IMR-90 (cell line): ENCODE measurements around the gene RPS6KA5. TPM values are rescaled to one million over a fixed set of nuclear protein-coding genes. Genes with fewer than 3 reads are reported as not detected.

Experiments
- ATAC-seq: fragments of 200-7000 bp; cut with Tn5 transposase; 2 replicates; pipeline ENCODE4 v1.9.1; 2020; ENCODE audit warnings: low read depth, mild to moderate bottlenecking, moderate library complexity
- BruUV-seq: library from RNA; stranded (reverse); fragments of 400-500 nt; replicated peaks from 2 replicates; lab custom pipeline; 2021; lab: Mats Ljungman, UMichigan
- CTCF ChIA-PET: fragments of 300-600 bp; formaldehyde crosslinking; extraction: SDS; loops from one replicate; lab custom pipeline; 2021; ENCODE audit warnings: antibody characterized with exemption; lab: Yijun Ruan, JAX
- POLR2A ChIA-PET: fragments of 300-600 bp; sonication (Branson Sonifier 250); formaldehyde crosslinking; loops from one replicate; lab custom pipeline; 2022; ENCODE audit warnings: antibody characterized with exemption; ENCODE audit not compliant: unreplicated experiment; lab: Charles Lee
- DNase-seq: peaks from one replicate; pipeline ENCODE4 v3.0.0; 2013
- H2AFZ ChIP-seq: replicated peaks from 2 replicates; pipeline ENCODE3; 2013; ENCODE audit warnings: low read length, mild to moderate bottlenecking; ENCODE audit not compliant: poor library complexity
- H2AK5ac ChIP-seq: 2 replicates; pipeline ENCODE4 v1.6.1; 2013; ENCODE audit warnings: low read depth, low read length, inconsistent platforms
- H2AK9ac ChIP-seq: replicated peaks from 2 replicates; pipeline ENCODE3; 2013; ENCODE audit warnings: mild to moderate bottlenecking, low read depth, low read length, moderate library complexity; ENCODE audit not compliant: poor library complexity
- H2BK120ac ChIP-seq: 2 replicates; pipeline ENCODE4 v1.6.1; 2013; ENCODE audit warnings: low read depth, low read length, inconsistent platforms
- H2BK15ac ChIP-seq: 3 replicates; pipeline ENCODE4 v1.6.1; 2013; ENCODE audit warnings: low read depth, low read length, inconsistent platforms
- H2BK20ac ChIP-seq: 2 replicates; pipeline ENCODE4 v1.6.1; 2013; ENCODE audit warnings: low read depth, mild to moderate bottlenecking, inconsistent platforms, low read length, moderate library complexity
- H2BK5ac ChIP-seq: 2 replicates; pipeline ENCODE4 v1.6.1; 2013; ENCODE audit warnings: mild to moderate bottlenecking, low read depth, low read length, inconsistent platforms; ENCODE audit not compliant: poor library complexity, severe bottlenecking
- H3K14ac ChIP-seq: replicated peaks from 2 replicates; pipeline ENCODE4 v1.6.1; 2013; ENCODE audit warnings: low read depth, low read length, inconsistent platforms
- H3K18ac ChIP-seq: 2 replicates; pipeline ENCODE4 v1.6.1; 2013; ENCODE audit warnings: low read depth, low read length, control low read depth
- H3K23ac ChIP-seq: 2 replicates; pipeline ENCODE4 v1.6.1; 2013; ENCODE audit warnings: low read depth, low read length, inconsistent platforms
- H3K27ac ChIP-seq: 2 replicates; pipeline ENCODE4 v1.5.1; 2013; ENCODE audit warnings: mild to moderate bottlenecking, control low read depth, low read length; ENCODE audit not compliant: insufficient read depth
- H3K27me3 ChIP-seq: 2 replicates; pipeline ENCODE4 v1.6.1; 2013; ENCODE audit warnings: low read length; ENCODE audit not compliant: control insufficient read depth, insufficient read depth
- H3K36me3 ChIP-seq: 2 replicates; pipeline ENCODE4 v1.6.1; 2013; ENCODE audit warnings: low read length, mixed read lengths; ENCODE audit not compliant: control insufficient read depth, insufficient read depth
- H3K4ac ChIP-seq: 2 replicates; pipeline ENCODE4 v1.6.1; 2013; ENCODE audit warnings: low read depth, low read length, inconsistent platforms
- H3K4me1 ChIP-seq: 2 replicates; pipeline ENCODE4 v1.6.1; 2013; ENCODE audit warnings: low read length, mixed read lengths; ENCODE audit not compliant: control insufficient read depth, insufficient read depth
- H3K4me2 ChIP-seq: 2 replicates; pipeline ENCODE4 v1.6.1; 2013; ENCODE audit warnings: low read depth, mild to moderate bottlenecking, control low read depth, low read length, moderate library complexity
- H3K4me3 ChIP-seq: 2 replicates; pipeline ENCODE4 v1.5.1; 2013; ENCODE audit warnings: low read depth, mild to moderate bottlenecking, control low read depth, low read length, moderate library complexity; ENCODE audit not compliant: insufficient read depth
- H3K56ac ChIP-seq: 2 replicates; pipeline ENCODE4 v1.6.1; 2013; ENCODE audit warnings: low read length, inconsistent platforms; ENCODE audit not compliant: insufficient read depth; ENCODE audit errors: extremely low read depth
- H3K79me1 ChIP-seq, 2 experiments: 2 replicates each; pipeline ENCODE4 v1.6.1; 2013; ENCODE audit warnings: low read length in 2 of 2, inconsistent platforms in 1 of 2, low read depth in 1 of 2
- H3K9ac ChIP-seq: 2 replicates; pipeline ENCODE4 v1.6.1; 2013; ENCODE audit warnings: low read depth, low read length, control low read depth
- H3K9me1 ChIP-seq: 2 replicates; pipeline ENCODE4 v1.6.1; 2013; ENCODE audit warnings: low read length, inconsistent platforms; ENCODE audit not compliant: insufficient read depth
- H3K9me3 ChIP-seq: 2 replicates; pipeline ENCODE4 v1.6.1; 2013; ENCODE audit warnings: low read length; ENCODE audit not compliant: control insufficient read depth, insufficient read depth
- H4K20me1 ChIP-seq: 2 replicates; pipeline ENCODE4 v1.6.1; 2013; ENCODE audit warnings: low read length, inconsistent platforms; ENCODE audit not compliant: insufficient read depth
- H4K5ac ChIP-seq: 2 replicates; pipeline ENCODE4 v1.6.1; 2013; ENCODE audit warnings: mild to moderate bottlenecking, low read depth, low read length, control low read depth
- H4K8ac ChIP-seq, 2 experiments: 2 replicates each; pipeline ENCODE4 v1.6.1; 2013; ENCODE audit warnings: low read depth in 2 of 2, low read length in 2 of 2, control low read depth in 1 of 2, inconsistent platforms in 1 of 2
- H4K91ac ChIP-seq: 2 replicates; pipeline ENCODE4 v1.6.1; 2013; ENCODE audit warnings: low read depth, low read length, inconsistent platforms; ENCODE audit not compliant: insufficient read depth
- BHLHE40 ChIP-seq: fragments of 150-350 bp; IDR thresholded peaks from 2 replicates; pipeline ENCODE4 v1.6.1; 2016; ENCODE audit warnings: mild to moderate bottlenecking, low read depth, low read length
- CEBPB ChIP-seq: IDR thresholded peaks from 2 replicates; pipeline ENCODE4 v1.6.1; 2012; ENCODE audit warnings: low read depth, low read length, improper control_type of control experiment
- CTCF ChIP-seq: conservative IDR thresholded peaks from 2 replicates; pipeline ENCODE4 v1.5.1; 2012; ENCODE audit warnings: mild to moderate bottlenecking, low read depth, low read length, improper control_type of control experiment
- FOS ChIP-seq: fragments of 150-350 bp; IDR thresholded peaks from 2 replicates; pipeline ENCODE4 v1.6.1; 2016; ENCODE audit warnings: low read depth, low read length
- MAFK ChIP-seq: IDR thresholded peaks from 2 replicates; pipeline ENCODE4 v1.6.1; 2012; ENCODE audit warnings: low read depth, low read length, improper control_type of control experiment
- MXI1 ChIP-seq: IDR thresholded peaks from 2 replicates; pipeline ENCODE4 v1.6.1; 2012; ENCODE audit warnings: low read depth, mild to moderate bottlenecking, low read length, moderate library complexity, borderline replicate concordance
- NFE2L2 ChIP-seq: fragments of 150-350 bp; IDR thresholded peaks from 2 replicates; pipeline ENCODE4 v1.6.1; 2016; ENCODE audit warnings: low read depth, mild to moderate bottlenecking, low read length
- RAD21 ChIP-seq: IDR thresholded peaks from 2 replicates; pipeline ENCODE4 v1.6.1; 2012; ENCODE audit warnings: low read length, improper control_type of control experiment
- RCOR1 ChIP-seq: IDR thresholded peaks from 2 replicates; pipeline ENCODE4 v1.6.1; 2012; ENCODE audit warnings: mild to moderate bottlenecking, low read length, improper control_type of control experiment; ENCODE audit not compliant: insufficient replicate concordance
- WGBS, 2 experiments: methylation state at CpG; one replicate each; pipeline versions ENCODE4 v1.1.5 to v1.1.7; 2013; ENCODE audit warnings: missing lambda C conversion rate in 2 of 2; ENCODE audit not compliant: insufficient read length in 1 of 2; ENCODE audit errors: extremely low coverage in 2 of 2; 5-methylcytosine and 5-hydroxymethylcytosine counted together
- dilution Hi-C: fragments of 300-500 bp; cut with HindIII; formaldehyde crosslinking; loops from one replicate; pipeline ENCODE4 v1.14.3; 2018; ENCODE audit warnings: low sequenced_read_pairs; ENCODE audit not compliant: unreplicated experiment
- in situ Hi-C: fragments of 300-500 bp; cut with MboI; formaldehyde crosslinking; loops from 3 replicates; pipeline ENCODE4 v1.14.3; 2019; ENCODE audit warnings: low sequenced_read_pairs, inconsistent platforms, mixed read lengths
- intact Hi-C: fragments of 100-400 bp; cut with micrococcal nuclease; formaldehyde crosslinking; loops from 2 replicates; pipeline ENCODE4 v1.10.0; 2022
- polyA plus RNA-seq, 3 experiments: library from polyadenylated mRNA; depleted of rRNA; stranded (reverse); fragments of >200 nt; gene quantifications; 2 replicates each; pipeline ENCODE4 v1.2.3, GENCODE V29; 2012; ENCODE audit warnings: low replicate concordance in 1 of 3
- total RNA-seq: library from RNA; depleted of rRNA; stranded (reverse); fragments of >200 nt; gene quantifications from 2 replicates; pipeline ENCODE4 v1.2.3, GENCODE V29; 2012

The RPS6KA5 gene
- total and polyA plus RNA-seq, 2 of the 4 experiments (the other 2 are of a cell fraction), result 0.36 TPM

GRCh38 chr14:90805662-90806540 is 254.5 kb downstream of the RPS6KA5 start (continued):
- no peak for TF ChIP-seq FOS

DNA sequence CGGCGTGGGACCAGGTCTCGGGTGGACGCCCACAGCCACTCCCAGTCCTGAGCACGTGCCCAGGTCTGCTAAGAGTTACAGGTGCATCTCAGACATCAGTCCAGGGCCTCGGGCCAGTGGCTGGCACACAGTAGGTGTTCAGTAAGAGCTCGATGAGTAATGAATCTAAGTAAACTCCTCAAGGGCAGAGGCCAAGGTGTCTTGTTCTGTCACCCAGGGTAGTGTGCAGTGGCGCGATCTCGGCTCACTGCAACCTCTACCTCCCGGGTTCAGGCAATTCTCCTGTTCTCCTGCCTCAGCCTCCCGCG is 255.4 kb downstream of the RPS6KA5 start:
- Histone ChIP-seq H3K27ac (no peak overlapping the region), H3K14ac (no peak overlapping the region), H2BK5ac (no peak overlapping the region), H3K23ac (no peak overlapping the region), H2BK20ac (no peak overlapping the region), H4K5ac (no peak overlapping the region), H3K9me3 (no peaks in the 10 kb centered on the region), H4K20me1 (peaks cover 21% of the 10 kb centered on the region), H4K8ac (no peak overlapping the region), H3K4me3 (no peak overlapping the region), H3K27me3 (no peaks in the 10 kb centered on the region), H3K79me1 (peaks cover 20 to 60% of the 10 kb centered on the region in 2 experiments), H3K36me3 (no peaks in the 10 kb centered on the region), H2AFZ (no peak overlapping the region), H3K4me2 (no peak overlapping the region), H4K91ac (no peak overlapping the region), H2AK5ac (no peak overlapping the region; the same call in 1 of the 2 replicates), H3K56ac (no peak overlapping the region), H2BK120ac (no peak overlapping the region), H2AK9ac (no peak overlapping the region), H3K9ac (no peak overlapping the region), H3K4me1 (peaks cover 2% of the 10 kb centered on the region; the same call in 1 of the 2 replicates), H3K9me1 (peaks cover 20% of the 10 kb centered on the region), H3K4ac (no peak overlapping the region), H2BK15ac (no peak overlapping the region), H3K18ac (no peak overlapping the region)
- ChIA-PET CTCF (no interaction called here), POLR2A (no interaction called here)
- BruUV-seq, result no TSS peak
- ATAC-seq (no peak), DNase-seq (no peak)
- in situ Hi-C loops, result no loop called here
- dilution Hi-C loops, result no loop called here
- intact Hi-C loops, result no loop called here
- 90% methylated on average over 8 of the region's 13 CpGs; no CpG with 5 or more reads in 1 of the 2 experiments for WGBS, 2 experiments
- TF ChIP-seq BHLHE40 (no peak), MAFK (no peak), NFE2L2 (no peak), RCOR1 (no peak), CTCF (no peak), RAD21 (no peak), FOS (no peak), CEBPB (no peak), MXI1 (no peak)
